Hematopoietic multipotent progenitor cell treated with erythropoietin and hydrocortisone succinate and interleukin-3 and kit ligand, for 4 days (in vitro differentiated cells): Measurements from ENCODE around the gene WASF2.
A peak's percentile ranks its signal among the peaks of the same experiment; 100 is the strongest.
"Not testable (repeated sequence)": the region's sequence is repeated elsewhere in the genome, so short reads cannot be mapped to it uniquely, and the experiment has no call there.

Experiments
- DNase-seq: peaks from one replicate; pipeline ENCODE4 v3.0.0-alpha.2; 2015

WASF2 gene

DNA sequence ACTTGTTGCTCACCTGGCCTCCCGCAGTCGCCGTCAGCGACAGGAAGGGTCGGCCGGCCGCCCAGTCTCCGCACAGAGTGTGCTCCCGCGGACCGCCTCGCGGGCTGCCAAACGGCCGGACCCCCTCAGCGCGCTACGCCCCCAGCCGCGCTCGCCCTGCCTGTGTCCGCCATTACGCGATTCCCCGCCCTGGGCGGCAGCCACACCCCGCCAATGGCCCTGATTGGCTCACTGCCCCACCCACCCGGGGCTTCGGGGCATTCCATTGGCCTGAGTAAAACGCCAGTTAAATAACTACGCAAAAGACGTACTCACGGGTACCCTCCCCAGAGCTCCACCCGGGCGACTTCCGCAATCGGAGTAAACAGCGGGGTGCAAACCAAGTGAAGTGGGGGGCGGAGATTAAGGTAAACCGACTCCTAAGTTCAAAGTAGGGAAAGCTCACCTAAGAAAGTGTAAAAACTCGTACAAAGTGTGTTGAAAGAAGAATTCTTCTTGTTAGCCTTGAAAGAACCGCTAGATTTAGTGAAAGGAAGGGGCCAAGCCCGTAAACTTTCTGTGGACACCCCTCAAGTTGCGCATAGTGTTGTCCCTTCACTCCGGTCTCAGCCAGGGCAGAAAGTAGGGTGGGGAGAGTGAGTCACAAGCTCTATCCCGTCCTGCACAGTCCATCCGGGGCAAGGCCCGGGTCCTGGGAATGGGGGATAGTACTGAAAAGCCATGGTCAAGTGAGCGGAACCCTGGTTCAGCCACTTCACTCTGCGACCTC lies at the start of gene WASF2:
Gene WASF2, minus strand, starts transcription at position 195 of the 769 bp plus-strand sequence. CDS start 61,277 bp downstream, outside the sequence.
- DNase-seq = peak; percentile 99

GRCh38 chr1:27538793-27539192 lies 48.8 kb upstream of the WASF2 start:
- no peak for DNase-seq

DNA sequence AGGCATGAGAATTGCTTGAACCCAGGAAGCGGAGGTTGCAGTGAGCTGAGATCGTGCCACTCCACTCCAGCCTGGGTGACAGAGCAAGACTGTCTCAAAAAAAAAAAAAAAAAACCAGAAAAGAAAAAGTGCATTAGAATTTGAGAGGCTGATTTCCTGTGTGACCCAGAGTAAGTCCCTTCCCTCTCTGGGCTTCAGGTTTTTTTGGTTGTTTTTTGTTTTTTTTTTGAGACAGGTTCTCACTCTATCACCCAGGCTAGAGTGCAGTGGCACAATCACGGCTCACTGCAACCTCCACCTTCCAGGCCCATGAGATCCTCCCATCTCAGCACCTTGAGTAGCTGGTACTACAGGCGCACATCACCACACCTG lies 48.3 kb upstream of the WASF2 start:
- not testable (repeated sequence) for DNase-seq

DNA sequence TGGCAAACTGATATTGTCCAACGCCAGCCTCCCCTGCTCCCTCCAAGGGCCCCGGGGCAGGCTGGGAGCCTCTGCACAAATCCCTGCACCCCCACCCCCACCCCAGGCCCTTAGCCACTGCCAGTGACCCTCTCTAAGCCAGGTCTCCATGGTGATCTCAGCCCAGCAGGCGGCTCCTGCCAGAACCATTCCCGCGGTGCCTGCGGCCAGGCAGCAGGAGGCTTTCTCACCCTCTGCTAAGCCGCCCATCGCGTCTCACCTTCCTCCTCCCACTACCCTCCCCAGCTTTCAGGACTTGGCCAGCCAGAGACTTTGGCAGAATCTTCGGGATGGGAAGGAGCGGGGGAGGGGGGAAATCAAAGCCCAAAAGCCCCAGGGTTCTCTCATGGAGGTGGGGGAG lies 46.8 kb upstream of the WASF2 start:
- DNase-seq = no peak

DNA sequence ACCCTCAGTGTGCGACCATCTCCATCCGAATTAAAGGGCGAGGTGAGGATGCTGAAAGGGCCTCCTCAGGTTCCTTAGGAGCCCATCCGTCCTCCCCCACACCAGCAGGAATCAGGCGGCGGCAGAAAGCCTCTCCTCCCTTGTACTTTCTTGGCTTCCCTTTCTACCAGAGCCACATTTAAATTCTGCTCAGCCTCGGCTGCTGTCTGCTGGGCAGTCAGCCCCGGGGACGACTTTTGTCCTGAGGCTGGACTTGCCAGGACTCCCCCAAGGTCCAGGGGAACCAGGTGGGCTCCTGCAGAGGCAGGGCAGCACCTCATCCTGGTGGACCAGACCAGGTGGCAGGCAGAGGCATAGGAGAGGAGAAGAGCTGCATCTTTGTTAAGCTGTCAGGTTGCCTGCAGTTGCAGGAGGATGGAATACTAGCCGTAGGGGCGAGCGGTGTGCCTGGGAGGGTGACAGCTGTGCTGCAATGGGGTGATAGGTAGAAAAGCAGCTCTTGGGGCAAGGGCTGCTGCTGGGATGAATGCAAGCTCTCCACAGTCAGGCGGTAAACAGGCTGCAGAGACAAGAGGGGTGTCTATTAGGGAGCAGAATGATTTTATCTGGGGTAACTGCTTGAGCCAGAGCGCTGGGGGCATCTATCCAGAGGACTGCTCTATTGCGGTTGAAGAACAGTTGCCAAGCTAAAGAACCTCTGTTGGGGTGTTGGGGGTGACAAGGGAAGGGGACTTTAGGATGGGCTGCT lies 46.2 kb upstream of the WASF2 start:
- no peak for DNase-seq

DNA sequence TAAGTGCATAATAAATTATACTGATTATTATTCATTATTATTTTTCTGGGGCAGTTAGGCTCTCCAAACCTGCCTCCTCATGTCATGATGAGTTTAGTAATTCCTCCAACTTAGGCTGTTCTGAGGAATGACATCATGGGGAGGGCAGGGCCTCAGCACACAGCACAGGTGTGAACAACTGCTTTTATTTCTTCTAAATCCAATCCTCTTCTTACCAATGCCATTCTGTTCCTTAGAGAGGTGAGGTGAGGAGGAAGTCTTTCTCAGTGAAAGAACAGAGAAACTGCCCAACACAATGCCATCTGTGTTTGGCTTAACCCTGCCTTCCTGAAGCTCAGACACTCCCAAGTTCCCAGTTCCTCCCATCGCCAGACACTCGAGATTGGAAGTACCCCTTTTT lies 45.4 kb upstream of the WASF2 start:
- DNase-seq = no peak

GRCh38 chr1:27531959-27532685 lies 42.2 kb upstream of the WASF2 start:
- no peak for DNase-seq

DNA sequence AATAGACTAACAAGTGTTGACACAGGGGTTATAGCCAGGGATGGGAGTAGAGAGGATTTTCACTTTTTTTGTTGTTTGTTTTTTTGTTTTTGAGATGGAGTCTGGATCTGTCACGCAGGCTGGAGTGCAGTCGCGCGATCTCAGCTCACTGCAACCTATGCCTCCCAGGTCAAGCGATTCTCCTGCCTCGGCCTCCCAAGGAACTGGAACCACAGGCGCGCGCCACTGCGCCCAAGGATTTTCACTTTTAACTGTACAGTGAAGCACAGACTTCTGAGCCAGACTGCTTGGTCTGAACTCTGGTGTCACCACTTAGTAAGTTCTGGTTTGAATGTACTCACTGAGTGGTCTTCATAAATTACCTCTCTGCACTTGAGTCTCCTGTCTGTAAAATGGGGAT lies 40.2 kb upstream of the WASF2 start:
- no peak for DNase-seq

DNA sequence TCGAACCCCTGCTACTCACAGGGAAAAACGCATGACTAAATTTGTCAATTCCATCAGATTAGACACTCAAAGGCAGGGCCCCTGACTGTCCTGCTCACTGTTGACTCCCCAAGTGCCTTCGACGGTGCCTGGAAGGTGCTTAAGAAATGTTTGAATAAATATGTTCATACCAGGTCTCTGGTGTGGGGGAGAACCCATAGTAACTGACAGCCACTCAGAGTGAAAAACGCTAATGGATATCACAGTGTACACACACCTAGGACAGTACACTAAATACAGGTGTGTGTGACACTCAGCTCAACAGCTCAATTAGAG lies 39.7 kb upstream of the WASF2 start:
- DNase-seq = no peak

- no peak for DNase-seq
Measured at GRCh38 chr1:27528818-27529703, 39.1 kb upstream of the WASF2 start.

DNA sequence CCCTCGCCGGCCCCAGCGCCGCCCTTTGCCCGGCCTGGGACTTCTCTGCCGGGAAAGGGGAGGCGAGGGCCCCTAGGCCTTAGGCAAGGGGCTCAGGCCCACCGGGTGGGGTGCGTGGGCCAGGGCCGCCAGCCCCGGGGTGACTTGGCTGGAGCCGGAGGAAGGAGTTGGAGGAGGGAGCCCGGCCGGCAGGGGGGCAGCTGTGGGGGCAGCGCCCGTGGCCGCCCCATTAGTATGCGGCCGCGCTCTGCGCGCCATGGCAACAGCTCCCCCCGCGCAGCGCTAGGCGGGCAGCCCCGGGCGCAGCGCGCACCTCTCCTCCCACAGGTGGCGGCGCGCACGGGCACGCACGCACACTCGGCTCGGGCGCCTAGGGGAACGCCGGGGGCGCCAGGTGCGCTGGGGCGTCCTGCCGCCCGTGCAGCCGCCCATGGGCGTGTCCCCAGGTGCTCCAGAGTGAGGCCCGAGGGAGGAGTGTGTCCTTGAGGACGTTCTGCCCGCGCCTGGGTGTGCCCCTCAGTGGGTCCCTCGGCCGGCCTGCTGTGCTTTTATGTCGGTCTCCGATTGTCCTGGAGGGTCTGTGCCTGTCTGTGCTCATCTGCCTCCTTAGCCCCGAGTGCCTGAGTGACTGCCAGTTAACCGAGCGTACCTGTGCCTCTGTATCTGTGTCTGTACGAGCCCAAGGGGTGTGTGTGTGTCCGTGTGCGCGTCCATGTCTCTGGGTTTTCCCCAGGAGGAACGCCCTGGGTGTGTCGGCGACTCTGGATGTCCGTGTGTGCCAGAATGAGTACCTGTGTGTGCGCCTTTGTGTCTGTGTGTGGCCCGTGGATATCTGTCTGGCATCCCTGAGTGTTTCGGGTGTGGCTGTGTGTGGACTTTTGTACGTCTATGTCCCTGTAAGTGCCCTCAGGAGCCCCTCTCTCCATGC lies 38.2 kb upstream of the WASF2 start:
- peak; percentile 58 for DNase-seq

DNA sequence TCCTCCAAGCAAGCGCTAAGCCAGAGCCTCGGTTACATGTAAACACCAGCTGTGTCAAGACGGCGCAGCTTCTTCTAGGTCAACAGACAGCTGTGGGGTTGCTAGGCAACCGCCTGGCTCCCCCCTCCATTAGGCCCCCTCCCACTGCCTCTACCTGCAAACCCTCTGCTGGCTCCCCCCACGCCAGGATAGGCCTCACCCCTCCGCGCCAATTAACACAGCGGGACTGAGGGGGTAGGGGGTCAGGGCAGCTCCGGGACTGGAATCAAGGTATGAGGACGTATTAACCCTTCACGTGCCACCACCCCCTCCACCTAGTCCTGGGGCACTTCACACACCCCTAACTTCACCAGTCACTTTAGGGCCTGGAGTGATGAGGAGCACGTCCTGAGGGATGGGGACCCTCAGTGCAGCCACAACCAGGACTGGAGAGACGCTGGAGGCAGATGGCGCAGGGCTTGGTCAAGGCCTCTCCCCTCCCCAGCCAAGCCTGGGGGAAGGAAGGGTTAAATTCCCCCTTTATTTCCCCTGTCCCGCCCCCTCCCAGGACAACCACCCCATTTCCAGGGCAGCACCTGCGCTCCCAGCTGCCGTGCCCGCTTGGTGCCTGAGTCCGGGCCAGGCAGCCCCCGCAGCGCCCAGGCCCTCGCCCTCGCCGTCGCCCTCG lies 37.4 kb upstream of the WASF2 start:
- peak; percentile 67 for DNase-seq

DNA sequence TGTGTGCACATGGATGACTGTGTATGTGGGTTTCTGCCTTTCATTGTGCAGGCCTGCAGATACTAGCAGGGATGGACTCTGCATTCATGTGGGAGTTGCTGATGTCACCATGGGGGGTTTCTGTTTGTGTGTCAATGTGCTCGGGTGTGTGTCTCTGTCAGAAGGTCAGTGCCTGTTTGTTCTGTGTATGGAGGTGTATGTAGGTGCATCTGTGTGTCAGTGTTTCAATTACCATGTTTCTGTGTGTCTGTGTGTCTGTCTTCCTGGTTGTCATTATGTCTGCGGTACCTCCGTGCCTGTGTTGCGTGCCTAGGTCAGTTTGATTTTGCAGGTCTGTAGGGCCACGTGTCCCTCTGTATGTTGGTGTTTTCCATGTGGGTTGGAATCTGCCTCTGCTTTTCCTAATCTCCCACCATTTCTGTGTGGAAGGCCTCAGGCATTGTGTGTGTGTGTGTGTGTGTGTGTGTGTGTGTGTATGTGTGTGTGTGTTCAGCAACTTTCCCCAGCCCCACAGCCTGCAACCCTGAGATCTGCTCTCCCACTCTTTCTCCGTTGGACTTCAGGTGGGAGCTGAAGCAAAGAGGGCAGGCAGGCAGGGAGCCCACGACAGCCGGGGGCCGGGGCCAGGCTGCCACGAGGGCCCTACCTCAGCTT lies 36.7 kb upstream of the WASF2 start:
- DNase-seq = peak; percentile 51

DNA sequence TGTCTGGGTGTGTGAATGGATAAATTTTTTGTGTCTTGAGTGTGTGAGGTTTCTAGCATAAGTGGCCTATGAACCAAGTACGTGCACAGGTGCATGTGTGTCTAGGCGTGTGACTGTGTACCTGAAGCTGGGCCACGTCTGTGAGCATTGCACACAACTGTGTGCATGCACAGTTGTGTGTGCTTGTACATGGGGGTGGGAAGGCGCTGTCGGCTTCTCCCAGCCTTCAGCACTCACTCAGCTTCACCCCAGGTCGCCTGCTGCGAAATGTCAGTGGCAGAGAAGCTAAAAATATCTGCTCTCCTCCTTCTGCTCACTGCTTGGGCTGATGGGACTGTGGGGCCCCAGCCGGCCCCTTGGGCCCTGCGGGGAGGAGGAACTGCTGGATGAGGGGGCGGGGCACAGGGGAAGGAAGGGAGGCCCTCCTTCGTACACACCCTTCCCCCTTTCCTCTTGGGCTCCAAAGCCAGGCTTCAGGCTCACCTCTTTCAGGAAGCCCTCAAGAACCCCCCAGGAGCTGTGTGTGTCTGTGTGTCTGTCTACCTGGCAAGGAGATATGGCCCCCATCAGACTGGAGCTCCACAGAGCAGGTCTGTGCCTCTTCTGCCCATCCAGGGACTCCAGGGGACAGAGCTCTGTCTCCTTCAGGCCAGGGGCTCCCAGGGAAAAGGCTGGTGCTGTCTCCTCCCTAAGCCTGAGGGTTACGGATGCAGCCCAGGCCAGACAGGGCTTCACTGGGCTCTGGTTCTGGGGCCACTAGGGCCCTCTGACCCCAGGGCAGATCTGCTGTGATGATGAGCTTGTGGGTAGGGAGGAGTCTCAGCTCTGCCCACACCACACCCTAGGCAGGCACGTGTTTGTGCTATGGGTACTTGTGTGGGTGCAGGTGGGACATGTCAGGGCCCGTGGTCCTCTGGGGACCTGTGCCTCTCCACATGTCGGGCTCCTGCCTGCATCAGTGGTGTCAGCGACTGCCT lies 35.6 kb upstream of the WASF2 start:
- DNase-seq = peak; percentile 97

DNA sequence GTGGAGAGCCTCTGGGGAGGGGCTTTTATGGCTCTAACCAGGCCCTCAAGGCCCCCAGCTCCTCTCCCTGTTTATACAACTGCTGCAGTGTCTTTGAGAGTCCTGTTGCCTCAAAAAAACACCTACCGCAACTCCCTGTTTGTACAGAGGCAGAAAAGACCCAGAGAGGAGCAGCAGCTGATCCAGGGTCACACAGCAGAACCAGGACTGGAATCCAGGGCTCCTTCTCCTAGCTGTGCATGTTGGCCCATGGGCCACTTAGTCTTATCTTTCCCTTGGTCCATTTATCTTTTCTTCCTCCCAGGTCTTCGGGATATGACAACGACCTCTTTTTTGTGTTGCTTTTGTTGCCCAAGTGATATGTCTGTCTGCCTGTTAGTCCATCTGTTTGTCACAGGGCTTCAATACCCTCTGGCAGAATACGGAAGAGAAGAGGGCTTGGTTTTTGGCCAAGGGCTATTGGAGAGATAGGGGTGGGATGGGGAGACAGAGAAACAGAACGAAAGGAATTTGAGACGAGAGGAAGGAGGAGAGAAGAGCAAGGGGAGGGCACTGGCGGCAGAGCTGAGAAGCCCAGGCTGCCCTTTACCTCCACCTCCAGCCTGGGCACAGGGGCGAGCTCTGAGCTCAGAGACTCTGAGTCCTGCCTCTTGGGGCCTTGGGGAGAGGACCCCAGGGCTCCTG lies 33.5 kb upstream of the WASF2 start:
- no peak for DNase-seq

- DNase-seq = peak; percentile 85
Measured at GRCh38 chr1:27522432-27523336, 32.7 kb upstream of the WASF2 start.

GRCh38 chr1:27521861-27522431 lies 32.0 kb upstream of the WASF2 start:
- DNase-seq = no peak
